ENCODE results near the gene RDH11.
"Not testable (repeated sequence)": the region's sequence is repeated elsewhere in the genome, so short reads cannot be mapped to it uniquely, and the experiment has no call there.

The RDH11 gene

DNA sequence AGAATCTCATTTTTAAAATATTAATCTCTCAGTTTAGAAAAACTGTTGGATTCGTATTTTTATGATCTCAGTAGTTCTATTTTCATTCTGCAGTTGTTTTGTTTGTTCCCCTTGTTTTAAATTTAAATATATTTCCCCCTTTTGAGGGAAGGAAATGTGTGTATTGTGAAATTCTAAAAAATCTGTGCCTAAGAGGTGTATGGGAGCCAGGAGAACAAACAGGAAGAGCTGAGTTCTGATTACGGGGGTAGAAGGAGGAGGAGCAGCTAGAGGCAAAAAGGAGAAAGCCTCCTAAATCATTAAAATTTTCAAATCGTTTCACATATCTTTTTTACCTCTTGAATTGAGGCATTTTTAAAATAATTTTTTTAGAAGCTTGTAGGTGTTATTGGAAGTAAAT is 8.4 kb upstream of the RDH11 start:
- no peak for DNase-seq (ENCODE audit: low spot score)

GRCh38 chr14:67701492-67701891 is 5.9 kb upstream of the RDH11 start, which contains the start of gene RDH12:
Gene RDH12 (plus strand): TSS chr14:67701886. CDS start chr14:67722643, 20,757 bp downstream.
- DNase-seq (ENCODE audit: low spot score) = not testable (repeated sequence)

- DNase-seq (ENCODE audit: low spot score) = no peak
Measured at GRCh38 chr14:67698179-67698578, 2.6 kb upstream of the RDH11 start.

DNA sequence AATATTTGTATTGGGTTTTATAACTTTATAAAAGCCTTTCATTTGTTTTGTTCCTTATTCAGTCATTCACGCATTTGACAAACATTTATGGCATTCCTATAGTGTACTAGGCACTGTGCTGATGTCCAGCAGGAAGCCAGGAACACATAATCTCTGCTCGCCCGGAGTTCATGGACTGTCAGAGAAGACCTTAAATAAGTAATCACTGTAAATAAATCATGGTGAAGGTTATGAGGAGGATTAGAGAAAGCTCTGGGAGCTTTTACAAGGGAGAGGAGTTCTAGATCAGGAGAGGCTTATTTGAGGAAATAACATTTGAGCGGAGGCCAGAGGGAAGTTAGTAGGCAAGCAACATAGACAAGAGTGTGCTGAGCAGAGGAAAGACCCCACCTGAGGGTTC is 1.4 kb upstream of the RDH11 start:
- DNase-seq (ENCODE audit: low spot score) = no peak

DNA sequence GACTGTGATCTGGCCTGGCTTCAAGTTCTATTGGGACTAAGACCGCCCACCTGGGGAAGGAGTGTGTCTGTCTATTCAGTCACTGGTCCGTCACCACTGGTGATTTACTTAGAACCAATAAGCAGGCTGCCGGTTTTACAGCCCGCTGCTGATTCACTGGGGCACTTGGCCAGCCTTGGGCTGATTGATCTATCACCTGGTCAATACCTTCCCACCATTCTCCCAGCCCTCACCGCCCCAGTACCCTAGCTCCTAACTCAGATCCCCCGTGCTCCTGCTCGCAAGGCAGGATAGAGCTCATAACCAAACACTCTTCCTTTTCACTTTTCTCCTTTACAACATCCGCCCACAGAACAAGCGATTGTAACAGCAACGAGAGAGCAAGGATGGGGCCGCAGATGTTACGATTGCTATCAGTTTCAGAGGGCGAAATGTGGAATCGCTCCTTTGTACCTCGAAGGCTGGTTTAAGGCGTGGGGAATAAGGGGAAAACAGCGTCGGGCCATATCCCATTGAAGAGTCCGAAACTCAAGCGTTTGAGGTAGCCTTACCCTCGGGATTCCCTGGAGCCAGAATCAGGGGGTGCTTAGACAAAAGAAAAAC is 672 bp downstream of the RDH11 start:
- DNase-seq (ENCODE audit: low spot score) = peak; percentile 73

DNA sequence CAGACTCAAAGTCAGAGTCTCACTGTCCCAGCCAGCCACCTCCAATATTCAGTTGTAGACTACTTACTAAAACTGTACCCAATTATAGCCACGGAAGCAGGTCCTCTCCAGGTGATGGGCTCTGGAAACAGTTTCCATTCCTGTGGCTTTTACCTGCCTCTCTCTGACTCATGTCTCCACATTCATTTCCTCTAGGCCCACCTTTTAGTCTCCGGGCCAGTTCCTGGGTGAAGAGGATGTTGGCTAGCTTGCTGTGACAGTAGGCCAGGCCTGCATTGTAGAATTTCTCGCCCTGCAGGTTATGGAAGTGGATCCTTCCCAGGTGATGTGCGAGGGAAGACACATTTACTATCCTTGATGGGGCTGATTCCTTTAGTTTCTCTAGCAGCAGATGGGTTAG is 5.6 kb downstream of the RDH11 start:
- no peak for DNase-seq (ENCODE audit: low spot score)

DNA sequence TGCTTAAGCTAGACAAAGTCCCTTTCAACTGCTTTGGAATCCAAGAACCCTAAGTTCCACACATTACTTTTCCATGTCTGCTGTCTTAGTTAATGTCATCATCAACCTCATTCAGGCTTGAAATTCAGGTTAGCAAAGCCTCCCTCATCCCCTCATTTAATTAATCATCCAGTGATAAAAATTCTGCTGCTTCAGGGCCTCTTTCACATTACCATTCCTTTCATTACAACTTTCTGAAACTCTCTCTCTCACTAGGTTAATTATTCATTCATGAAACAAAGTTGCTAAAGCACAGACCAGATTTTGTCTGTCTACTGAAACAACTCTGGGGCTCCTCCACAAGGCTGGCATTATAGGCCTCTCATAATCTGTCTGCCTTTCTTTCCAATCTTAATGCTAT is 11.7 kb downstream of the RDH11 start:
- DNase-seq (ENCODE audit: low spot score) = no peak

- no peak for DNase-seq (ENCODE audit: low spot score)
Measured at GRCh38 chr14:67680941-67681340, 14.6 kb downstream of the RDH11 start.

- no peak for DNase-seq (ENCODE audit: low spot score)
Measured at GRCh38 chr14:67680121-67680602, 15.4 kb downstream of the RDH11 start.

GRCh38 chr14:67679006-67679405 is 16.6 kb downstream of the RDH11 start:
- no peak for DNase-seq (ENCODE audit: low spot score)

GRCh38 chr14:67675219-67675582 is 20.4 kb downstream of the RDH11 start:
- DNase-seq (ENCODE audit: low spot score) = no peak

DNA sequence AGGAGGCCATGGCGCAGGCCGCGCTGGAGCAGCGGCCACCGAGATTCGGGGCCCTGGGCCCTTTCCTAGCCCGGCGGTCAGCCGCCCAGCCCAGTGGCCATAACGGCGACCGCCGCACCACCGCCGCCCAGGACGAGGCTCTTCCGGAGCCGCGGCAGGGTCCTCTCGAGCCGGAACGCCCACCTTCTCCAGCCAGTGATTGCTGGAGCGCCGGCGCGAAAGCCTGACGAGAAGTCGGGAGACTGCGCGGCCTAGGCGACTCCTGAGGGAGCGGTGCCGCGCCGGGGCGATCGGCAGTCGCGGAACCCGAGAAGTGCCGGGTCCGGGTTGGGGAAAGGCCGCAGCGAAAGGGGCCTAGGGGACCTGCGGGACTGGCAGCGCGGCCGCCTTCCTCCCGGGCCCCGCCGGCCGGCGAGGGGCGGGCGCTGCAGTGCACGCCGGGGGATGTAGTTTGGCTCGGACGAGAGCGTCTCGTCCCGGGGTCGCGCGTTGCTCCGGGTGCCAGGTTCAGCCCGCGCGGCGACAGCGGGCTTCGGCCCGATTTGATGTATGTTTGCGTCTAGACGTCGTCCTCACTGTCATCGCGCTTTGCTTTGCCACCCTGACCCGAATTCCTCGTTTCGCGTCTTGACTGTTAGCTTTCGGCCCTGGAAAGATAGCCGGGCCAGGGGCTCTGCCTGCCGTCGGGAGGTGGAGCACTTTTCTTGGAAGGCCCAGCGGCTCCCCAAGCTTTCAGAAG is 20.9 kb downstream of the RDH11 start, which contains the start of gene VTI1B:
TSS of gene VTI1B (minus strand) at position 153 of the 739 bp plus-strand sequence. CDS start at position 10, 143 bp downstream.
- peak; percentile 90 for DNase-seq (ENCODE audit: low spot score)

- peak; percentile 84 for DNase-seq (ENCODE audit: low spot score)
Measured at GRCh38 chr14:67674139-67674479, 21.5 kb downstream of the RDH11 start.

- no peak for DNase-seq (ENCODE audit: low spot score)
Measured at GRCh38 chr14:67673451-67673850, 22.1 kb downstream of the RDH11 start.

GRCh38 chr14:67668559-67668958 is 27.0 kb downstream of the RDH11 start:
- no peak for DNase-seq (ENCODE audit: low spot score)

- no peak for DNase-seq (ENCODE audit: low spot score)
Measured at GRCh38 chr14:67666750-67667449, 28.7 kb downstream of the RDH11 start.

GRCh38 chr14:67665868-67666267 is 29.7 kb downstream of the RDH11 start:
- no peak for DNase-seq (ENCODE audit: low spot score)

- DNase-seq (ENCODE audit: low spot score) = no peak
Measured at GRCh38 chr14:67663633-67664032, 31.9 kb downstream of the RDH11 start.

- no peak for DNase-seq (ENCODE audit: low spot score)
Measured at GRCh38 chr14:67653651-67654280, 41.8 kb downstream of the RDH11 start.

DNA sequence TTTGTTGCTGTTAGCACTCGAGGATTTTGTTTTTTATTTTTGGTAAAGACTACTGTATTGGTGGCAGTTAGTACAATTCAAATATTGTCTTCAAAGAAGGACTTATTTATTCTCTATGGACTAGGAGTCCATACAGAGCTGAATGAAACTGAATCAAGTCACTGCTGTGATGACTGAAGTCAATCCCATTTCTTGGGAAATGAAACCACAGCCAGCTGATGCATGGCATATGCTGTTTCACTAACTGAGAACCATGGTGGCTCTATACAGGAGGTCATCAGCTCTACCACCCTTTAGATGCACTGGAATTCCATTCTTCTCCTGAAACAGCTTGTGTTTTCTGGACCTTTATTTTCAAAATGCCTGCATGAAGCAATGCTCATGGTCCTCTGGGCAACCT is 43.4 kb downstream of the RDH11 start:
- no peak for DNase-seq (ENCODE audit: low spot score)

GRCh38 chr14:67650694-67651093 is 44.9 kb downstream of the RDH11 start:
- no peak for DNase-seq (ENCODE audit: low spot score)

GRCh38 chr14:67650151-67650550 is 45.4 kb downstream of the RDH11 start:
- DNase-seq (ENCODE audit: low spot score) = no peak

GRCh38 chr14:67646131-67646530 is 49.4 kb downstream of the RDH11 start:
- no peak for DNase-seq (ENCODE audit: low spot score)

All from ecto neural progenitor cell (in vitro differentiated cells).